IPS-18c (cell line): ENCODE data around the gene UBQLN1.
"Not testable (repeated sequence)": the region's sequence is repeated elsewhere in the genome, so short reads cannot be mapped to it uniquely, and the experiment has no call there.

Experiments
- H3K4me3 ChIP-seq: 2 replicates; pipeline ENCODE4 v1.7.0; 2013; ENCODE audit warnings: low read depth, mild to moderate bottlenecking, low read length, moderate library complexity; ENCODE audit not compliant: insufficient read depth
- H3K9me3 ChIP-seq: one replicate; pipeline ENCODE4 v1.6.1; 2013; ENCODE audit warnings: mild to moderate bottlenecking, low read length, moderate library complexity; ENCODE audit not compliant: control insufficient read depth, insufficient read depth

UBQLN1 gene

DNA sequence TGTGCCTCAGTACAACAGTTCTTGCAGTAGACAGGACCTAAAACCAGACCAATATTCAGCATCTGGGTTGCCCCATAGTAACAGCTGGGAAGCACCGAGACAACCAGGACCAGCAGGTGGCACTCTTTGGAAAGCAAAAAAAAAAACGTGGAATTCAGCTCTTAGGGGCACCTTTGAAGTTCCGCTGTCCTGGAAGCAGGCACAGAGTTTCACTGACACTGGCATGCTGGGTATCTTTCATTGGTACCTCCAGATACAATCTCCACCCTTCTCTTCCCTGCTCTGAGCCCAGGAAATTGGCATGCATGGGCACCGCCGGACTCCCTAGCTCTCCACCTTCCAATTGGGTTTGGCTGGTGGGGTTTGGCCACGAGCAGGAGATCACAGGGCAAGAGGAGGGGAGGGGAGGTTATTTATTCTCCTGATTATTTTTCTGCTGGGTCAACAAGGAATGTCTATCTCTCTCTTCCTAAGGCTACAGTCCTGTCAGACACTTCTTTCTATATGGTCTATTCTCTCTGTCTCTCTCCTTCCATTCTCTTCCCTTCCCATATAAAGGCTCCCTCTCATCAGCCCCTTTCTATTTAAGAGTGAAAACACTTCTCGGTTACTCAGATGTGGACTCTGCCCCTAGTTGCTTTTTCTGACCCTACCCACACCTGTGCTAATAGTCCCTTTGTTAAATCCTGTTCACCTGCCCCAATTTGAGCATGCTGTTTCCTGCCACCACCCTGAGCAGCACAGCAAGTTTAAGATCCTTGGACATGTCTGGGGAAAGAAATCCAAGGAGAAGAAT, 86.7 kb downstream of the UBQLN1 start:
- H3K9me3 ChIP-seq, result no peaks in the 10 kb centered on the region
- H3K4me3 ChIP-seq, result no peak overlapping the region

DNA sequence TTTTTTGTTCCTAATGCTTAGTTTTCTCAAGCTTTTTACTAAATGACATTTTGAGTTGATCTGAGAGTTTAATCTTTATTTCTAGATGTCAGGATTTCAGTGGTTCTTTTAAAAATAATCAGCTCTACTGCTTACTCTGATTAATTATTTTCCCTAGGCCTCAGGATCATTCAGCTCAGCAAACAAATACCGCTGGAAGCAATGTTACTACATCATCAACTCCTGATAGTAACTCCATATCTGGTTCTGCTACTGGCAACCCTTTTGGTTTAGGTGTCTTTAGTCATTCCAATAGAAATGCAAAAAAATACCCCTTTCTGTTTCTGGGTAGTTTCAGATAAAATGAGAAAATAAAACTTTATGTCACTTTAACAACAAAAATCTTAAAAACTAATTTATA, 90.5 kb downstream of the UBQLN1 start:
- Histone ChIP-seq H3K4me3 (no peak overlapping the region), H3K9me3 (no peaks in the 10 kb centered on the region)

DNA sequence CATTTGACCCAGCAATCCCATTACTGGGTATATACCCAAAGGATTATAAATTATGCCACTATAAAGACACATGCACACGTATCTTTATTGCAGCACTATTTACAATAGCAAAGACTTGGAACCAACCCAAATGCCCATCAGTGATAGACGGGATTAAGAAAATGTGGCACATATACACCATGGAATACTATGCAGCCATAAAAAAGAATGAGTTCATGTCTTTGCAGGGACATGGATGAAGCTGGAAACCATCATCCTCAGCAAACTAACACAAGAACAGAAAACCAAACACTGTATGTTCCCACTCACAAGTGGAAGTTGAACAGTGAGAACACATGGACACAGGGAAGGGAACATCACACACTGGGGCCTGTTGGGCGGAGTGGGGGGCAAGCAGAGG, 94.5 kb downstream of the UBQLN1 start:
- not testable (repeated sequence) for H3K4me3 ChIP-seq, H3K9me3 ChIP-seq
